ENCODE measurements around the gene SECISBP2. TPM values are rescaled to one million over a fixed set of nuclear protein-coding genes. Genes with fewer than 3 reads are reported as not detected.
"Not testable (repeated sequence)": the region's sequence is repeated elsewhere in the genome, so short reads cannot be mapped to it uniquely, and the experiment has no call there.

SECISBP2 gene
- total RNA-seq, 1 donor from 2014 or later = 55.6 TPM

- no peak for TF ChIP-seq CTCF (IDR thresholded peaks at IDR 0.05)
- DNase-seq = no peak
- no peaks in the 10 kb centered on the region for H3K9me3 ChIP-seq
- intact Hi-C loops (cut with DNase I) = no loop called here
- H3K27ac ChIP-seq = no peak overlapping the region
- ATAC-seq = no peak
- no peaks in the 10 kb centered on the region for H3K27me3 ChIP-seq (ENCODE audit: low read depth)
- H3K4me1 ChIP-seq = no peaks in the 10 kb centered on the region
- no peak overlapping the region for H3K4me3 ChIP-seq
- H3K36me3 ChIP-seq = peaks cover 100% of the 10 kb centered on the region
Measured at GRCh38 chr9:89330513-89330912, 12.2 kb downstream of the SECISBP2 start.

GRCh38 chr9:89339807-89340206 is 21.5 kb downstream of the SECISBP2 start:
- Histone ChIP-seq H3K36me3 (peaks cover 100% of the 10 kb centered on the region), H3K27ac (no peak overlapping the region)
- TF ChIP-seq CTCF (IDR thresholded peaks at IDR 0.05) = no peak

GRCh38 chr9:89340332-89340731 is 22.0 kb downstream of the SECISBP2 start:
- Histone ChIP-seq H3K27me3 (ENCODE audit: low read depth) (no peaks in the 10 kb centered on the region), H3K27ac (no peak overlapping the region), H3K36me3 (peaks cover 100% of the 10 kb centered on the region), H3K4me1 (no peaks in the 10 kb centered on the region), H3K9me3 (no peaks in the 10 kb centered on the region), H3K4me3 (no peak overlapping the region)
- intact Hi-C loops (cut with DNase I) = no loop called here
- DNase-seq = no peak
- no peak for TF ChIP-seq CTCF (IDR thresholded peaks at IDR 0.05)
- no peak for ATAC-seq

More at GRCh38 chr9:89339807-89340206, 21.5 kb downstream of the SECISBP2 start:
- H3K9me3 ChIP-seq = no peaks in the 10 kb centered on the region
- H3K27me3 ChIP-seq (ENCODE audit: low read depth) = no peaks in the 10 kb centered on the region
- H3K4me1 ChIP-seq = no peaks in the 10 kb centered on the region
- ATAC-seq (no peak), DNase-seq (no peak)
- intact Hi-C loops (cut with DNase I) = no loop called here
- no peak overlapping the region for H3K4me3 ChIP-seq

- Histone ChIP-seq H3K9me3 (no peaks in the 10 kb centered on the region), H3K4me3 (no peak overlapping the region), H3K36me3 (peaks cover 100% of the 10 kb centered on the region), H3K4me1 (no peaks in the 10 kb centered on the region), H3K27ac (no peak overlapping the region), H3K27me3 (ENCODE audit: low read depth) (no peaks in the 10 kb centered on the region)
- DNase-seq (no peak), ATAC-seq (no peak)
- intact Hi-C loops (cut with DNase I) = no loop called here
- TF ChIP-seq CTCF (IDR thresholded peaks at IDR 0.05) = no peak
Measured at GRCh38 chr9:89342213-89342612, 23.9 kb downstream of the SECISBP2 start.

- no peak for ATAC-seq
- no peak for TF ChIP-seq CTCF (IDR thresholded peaks at IDR 0.05)
- no peak overlapping the region for H3K4me3 ChIP-seq
- no peaks in the 10 kb centered on the region for H3K27me3 ChIP-seq (ENCODE audit: low read depth)
- H3K4me1 ChIP-seq = no peaks in the 10 kb centered on the region
- H3K36me3 ChIP-seq = peaks cover 100% of the 10 kb centered on the region
- no peak overlapping the region for H3K27ac ChIP-seq
- H3K9me3 ChIP-seq = no peaks in the 10 kb centered on the region
- DNase-seq = no peak
- intact Hi-C loops (cut with DNase I) = no loop called here
Measured at GRCh38 chr9:89342948-89343347, 24.6 kb downstream of the SECISBP2 start.

GRCh38 chr9:89343812-89344211 is 25.5 kb downstream of the SECISBP2 start:
- H3K27me3 ChIP-seq (ENCODE audit: low read depth); intact Hi-C loops (cut with DNase I); DNase-seq; H3K4me1 ChIP-seq; H3K9me3 ChIP-seq; H3K27ac ChIP-seq; ATAC-seq; H3K4me3 ChIP-seq: not testable (repeated sequence)
- H3K36me3 ChIP-seq = peaks cover 100% of the 10 kb centered on the region

All from lower lobe of right lung (tissue), 2 donors.